ENCODE results near the gene OXA1L.
A peak's percentile ranks its signal among the peaks of the same experiment; 100 is the strongest.

The OXA1L gene

DNA sequence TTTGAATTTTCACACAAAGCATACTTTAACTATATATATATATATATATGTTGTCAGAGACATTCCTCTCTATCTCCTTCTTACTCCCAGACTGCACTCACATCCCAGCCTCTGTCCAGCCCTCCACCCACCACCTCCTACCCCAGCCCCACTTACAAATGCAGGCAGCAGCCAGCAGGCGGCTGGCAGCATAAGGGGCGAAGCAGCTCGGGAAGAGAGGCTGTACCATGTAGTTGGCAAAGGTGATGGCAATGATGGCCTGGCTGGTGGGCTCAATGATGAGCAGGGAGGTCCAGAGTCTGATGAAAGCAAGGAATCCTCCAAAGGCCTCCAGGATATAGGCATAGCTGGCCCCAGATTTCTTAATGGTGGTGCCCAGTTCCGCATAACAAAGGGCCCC, 46.3 kb downstream of the OXA1L start:
- Histone ChIP-seq H3K4me1 (ENCODE audit: control insufficient read depth, insufficient read depth, low read length, poor library complexity, severe bottlenecking) (peaks cover 24% of the 10 kb centered on the region), H3K27ac (ENCODE audit: low read depth, low read length, severe bottlenecking) (no peak overlapping the region), H3K9me3 (ENCODE audit: control insufficient read depth, low read length) (no peaks in the 10 kb centered on the region), H3K36me3 (ENCODE audit: control insufficient read depth, insufficient read depth, low read length) (peaks cover 3% of the 10 kb centered on the region), H3K4me3 (ENCODE audit: extremely low read depth, insufficient read depth, low read length, poor library complexity, severe bottlenecking) (no peak overlapping the region)
- 85 to 92% methylated on average over 1 to 4 of the region's 4 CpGs for WGBS, 2 experiments (ENCODE audit: insufficient coverage in 2 of 2)

DNA sequence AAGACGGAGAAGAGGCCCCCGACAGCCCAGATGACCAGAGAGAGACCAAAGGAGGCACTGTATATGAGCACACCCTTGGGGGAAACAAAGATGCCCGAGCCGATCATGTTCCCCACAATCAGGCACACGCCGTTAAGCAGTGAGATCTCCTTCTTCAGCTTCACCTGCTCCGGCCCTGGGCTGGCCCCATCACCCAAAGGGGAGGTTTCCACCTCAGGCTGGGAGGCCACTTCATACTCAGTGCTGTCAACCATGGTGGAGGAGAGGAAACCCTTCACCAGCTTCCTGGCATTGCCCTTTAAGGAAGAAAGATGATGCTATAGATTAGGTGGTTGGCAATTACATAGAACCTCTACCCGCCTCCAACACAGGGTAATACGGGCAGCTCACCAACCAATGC, 46.7 kb downstream of the OXA1L start:
- Histone ChIP-seq H3K36me3 (ENCODE audit: control insufficient read depth, insufficient read depth, low read length) (peaks cover 3% of the 10 kb centered on the region), H3K9me3 (ENCODE audit: control insufficient read depth, low read length) (no peaks in the 10 kb centered on the region), H3K27ac (ENCODE audit: low read depth, low read length, severe bottlenecking) (no peak overlapping the region), H3K4me1 (ENCODE audit: control insufficient read depth, insufficient read depth, low read length, poor library complexity, severe bottlenecking) (peaks cover 26% of the 10 kb centered on the region), H3K4me3 (ENCODE audit: extremely low read depth, insufficient read depth, low read length, poor library complexity, severe bottlenecking) (no peak overlapping the region)
- 59 to 70% methylated on average over 6 to 7 of the region's 9 CpGs for WGBS, 2 experiments (ENCODE audit: insufficient coverage in 2 of 2)

DNA sequence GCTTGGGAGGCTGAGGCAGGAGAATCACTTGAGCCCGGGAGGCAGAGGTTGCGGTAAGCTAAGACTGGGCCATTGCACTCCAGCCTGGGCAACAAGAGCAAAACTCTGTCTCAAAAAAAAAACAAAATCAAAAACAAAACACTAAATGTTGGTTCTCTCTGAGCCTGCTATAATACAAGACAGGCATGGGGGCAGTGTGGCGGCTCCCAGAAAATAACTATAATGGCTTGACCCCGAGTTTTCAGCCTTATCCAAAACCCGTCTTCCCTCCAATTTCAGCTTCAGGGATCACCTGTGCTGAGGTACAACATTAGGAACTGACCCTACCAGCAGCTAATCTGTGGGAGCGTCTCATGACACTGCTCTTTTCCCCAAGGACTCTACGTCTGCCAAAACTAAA, 47.9 kb downstream of the OXA1L start:
- Histone ChIP-seq H3K27ac (ENCODE audit: low read depth, low read length, severe bottlenecking) (no peak overlapping the region), H3K4me1 (ENCODE audit: control insufficient read depth, insufficient read depth, low read length, poor library complexity, severe bottlenecking) (peaks cover 32% of the 10 kb centered on the region), H3K4me3 (ENCODE audit: extremely low read depth, insufficient read depth, low read length, poor library complexity, severe bottlenecking) (no peak overlapping the region), H3K9me3 (ENCODE audit: control insufficient read depth, low read length) (no peaks in the 10 kb centered on the region), H3K36me3 (ENCODE audit: control insufficient read depth, insufficient read depth, low read length) (peaks cover 3% of the 10 kb centered on the region)
- WGBS, 2 experiments (ENCODE audit: insufficient coverage in 2 of 2) = 92 to 98% methylated on average over 4 to 7 of the region's 7 CpGs

DNA sequence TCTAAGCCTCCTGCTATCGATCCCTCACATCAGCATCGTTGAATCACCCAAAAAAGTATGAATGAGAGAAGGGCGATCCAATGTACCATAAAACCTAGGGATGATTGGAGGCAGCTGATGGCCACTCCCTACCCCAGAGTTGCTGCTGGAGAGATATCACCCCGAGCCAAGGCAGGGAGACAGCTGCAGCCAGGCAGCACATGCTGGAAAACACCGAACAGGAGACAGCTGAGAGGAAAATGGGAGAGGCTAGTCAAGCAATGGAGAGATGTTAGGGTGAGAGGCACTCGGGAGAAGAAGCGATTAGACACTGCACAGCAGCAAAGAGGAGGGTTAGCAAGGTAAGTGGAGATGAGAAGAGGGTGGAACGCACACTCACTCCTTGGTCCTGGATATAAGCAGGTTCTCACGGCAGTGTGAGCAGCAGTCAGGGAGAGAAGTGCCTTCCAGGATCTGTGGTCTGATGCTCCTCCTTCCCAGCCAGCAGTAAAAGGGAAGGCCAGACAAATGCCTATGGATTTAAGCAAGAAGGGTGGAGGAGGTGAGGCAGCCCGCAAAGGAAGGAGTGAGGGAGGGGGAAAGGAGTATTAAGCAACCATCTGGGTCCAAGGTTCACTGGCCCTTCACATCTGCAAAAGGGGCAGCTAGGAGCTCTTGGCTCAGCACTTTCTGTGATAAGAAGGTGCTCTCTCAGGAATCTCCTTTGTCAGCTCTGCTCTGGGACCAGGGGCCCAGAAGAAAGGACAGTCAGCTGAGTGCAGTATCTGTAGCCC, 48.6 kb downstream of the OXA1L start, which contains the start of gene SLC7A7:
TSS of gene SLC7A7 (minus strand) at position 495 of the 773 bp plus-strand sequence. CDS start 2,037 bp downstream, outside the sequence.
- Histone ChIP-seq H3K4me3 (ENCODE audit: extremely low read depth, insufficient read depth, low read length, poor library complexity, severe bottlenecking) (no peak within 1 kb of the TSS), H3K36me3 (ENCODE audit: control insufficient read depth, insufficient read depth, low read length) (no peaks in the 10 kb centered on the region), H3K4me1 (ENCODE audit: control insufficient read depth, insufficient read depth, low read length, poor library complexity, severe bottlenecking) (peaks cover 39% of the 10 kb centered on the region), H3K27ac (ENCODE audit: low read depth, low read length, severe bottlenecking) (peak within 1 kb of the TSS; percentile 68), H3K9me3 (ENCODE audit: control insufficient read depth, low read length) (no peaks in the 10 kb centered on the region)
- 60 to 76% methylated on average over 7 to 8 of the region's 10 CpGs for WGBS, 2 experiments (ENCODE audit: insufficient coverage in 2 of 2)

DNA sequence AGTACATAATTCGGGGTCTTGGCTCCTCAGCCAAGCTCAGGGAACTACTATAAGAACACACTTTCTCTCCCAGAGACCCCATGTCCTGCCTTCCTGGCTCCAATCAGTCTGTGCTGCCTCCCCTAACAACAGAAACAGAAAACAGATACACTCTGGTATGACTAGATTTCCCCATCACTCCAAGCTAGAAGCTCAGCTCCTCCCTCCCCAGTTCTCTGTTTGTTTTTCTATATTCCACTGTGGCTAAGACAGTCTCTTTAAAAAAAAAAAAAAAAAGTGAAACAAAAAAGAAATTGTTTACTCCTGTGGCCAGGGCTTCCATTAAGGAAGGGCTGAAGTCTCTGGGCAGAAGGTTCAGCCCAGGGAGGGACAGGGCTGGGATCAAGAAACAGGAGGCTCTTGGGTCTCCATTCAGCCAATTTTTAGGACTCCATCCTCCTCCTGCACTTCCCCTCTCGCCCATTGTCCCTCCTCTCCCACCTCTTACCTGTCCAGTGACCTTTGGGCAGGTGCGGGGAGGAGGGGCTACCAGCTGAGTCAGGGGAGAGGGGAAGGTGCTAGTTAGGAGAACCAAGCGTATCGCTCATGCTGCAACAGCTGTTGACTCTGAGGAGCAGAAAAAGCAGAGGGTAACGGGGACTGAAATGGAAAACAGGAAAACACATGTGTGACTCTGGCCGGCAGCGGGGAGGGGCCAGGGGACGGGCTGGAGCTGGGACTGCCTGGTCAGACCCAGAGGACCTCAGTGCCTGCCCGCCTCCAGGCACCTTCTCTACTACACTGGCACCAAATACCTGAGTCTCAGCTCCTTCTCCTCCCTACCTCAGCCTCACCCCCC, 52.9 kb downstream of the OXA1L start:
- Histone ChIP-seq H3K4me3 (ENCODE audit: extremely low read depth, insufficient read depth, low read length, poor library complexity, severe bottlenecking) (peak overlapping the region; percentile 25), H3K27ac (ENCODE audit: low read depth, low read length, severe bottlenecking) (peak overlapping the region; percentile 95), H3K36me3 (ENCODE audit: control insufficient read depth, insufficient read depth, low read length) (no peaks in the 10 kb centered on the region), H3K9me3 (ENCODE audit: control insufficient read depth, low read length) (no peaks in the 10 kb centered on the region), H3K4me1 (ENCODE audit: control insufficient read depth, insufficient read depth, low read length, poor library complexity, severe bottlenecking) (peaks cover 64% of the 10 kb centered on the region)
- WGBS, 2 experiments (ENCODE audit: insufficient coverage in 2 of 2) = 37 to 49% methylated on average over 7 to 8 of the region's 10 CpGs

DNA sequence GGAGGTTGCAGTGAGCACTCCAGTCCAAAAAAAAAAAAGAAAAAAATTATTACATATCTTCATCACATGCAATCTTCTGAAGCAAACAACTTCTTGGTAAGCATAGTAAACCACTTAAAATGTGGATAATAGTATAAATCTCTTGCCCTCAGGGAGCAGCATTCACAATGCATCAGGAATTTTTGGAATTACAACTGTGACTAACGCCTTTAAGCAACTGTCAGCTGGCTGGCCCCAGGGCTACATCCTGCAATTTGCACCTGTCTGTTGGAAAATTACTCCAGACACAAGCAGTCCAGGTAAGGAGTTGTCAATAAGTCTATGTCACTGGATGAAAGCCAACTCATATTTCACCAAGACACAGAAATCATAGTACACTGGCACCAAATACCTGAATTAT, 54.2 kb downstream of the OXA1L start:
- peaks cover 58% of the 10 kb centered on the region for H3K4me1 ChIP-seq (ENCODE audit: control insufficient read depth, insufficient read depth, low read length, poor library complexity, severe bottlenecking)
- H3K27ac ChIP-seq (ENCODE audit: low read depth, low read length, severe bottlenecking) = peak overlapping the region; percentile 1
- H3K36me3 ChIP-seq (ENCODE audit: control insufficient read depth, insufficient read depth, low read length) = no peaks in the 10 kb centered on the region
- 80 to 91% methylated on average over 1 of the region's 1 CpG for WGBS, 2 experiments (ENCODE audit: insufficient coverage in 2 of 2)
- no peak overlapping the region for H3K4me3 ChIP-seq (ENCODE audit: extremely low read depth, insufficient read depth, low read length, poor library complexity, severe bottlenecking)
- H3K9me3 ChIP-seq (ENCODE audit: control insufficient read depth, low read length) = no peaks in the 10 kb centered on the region

DNA sequence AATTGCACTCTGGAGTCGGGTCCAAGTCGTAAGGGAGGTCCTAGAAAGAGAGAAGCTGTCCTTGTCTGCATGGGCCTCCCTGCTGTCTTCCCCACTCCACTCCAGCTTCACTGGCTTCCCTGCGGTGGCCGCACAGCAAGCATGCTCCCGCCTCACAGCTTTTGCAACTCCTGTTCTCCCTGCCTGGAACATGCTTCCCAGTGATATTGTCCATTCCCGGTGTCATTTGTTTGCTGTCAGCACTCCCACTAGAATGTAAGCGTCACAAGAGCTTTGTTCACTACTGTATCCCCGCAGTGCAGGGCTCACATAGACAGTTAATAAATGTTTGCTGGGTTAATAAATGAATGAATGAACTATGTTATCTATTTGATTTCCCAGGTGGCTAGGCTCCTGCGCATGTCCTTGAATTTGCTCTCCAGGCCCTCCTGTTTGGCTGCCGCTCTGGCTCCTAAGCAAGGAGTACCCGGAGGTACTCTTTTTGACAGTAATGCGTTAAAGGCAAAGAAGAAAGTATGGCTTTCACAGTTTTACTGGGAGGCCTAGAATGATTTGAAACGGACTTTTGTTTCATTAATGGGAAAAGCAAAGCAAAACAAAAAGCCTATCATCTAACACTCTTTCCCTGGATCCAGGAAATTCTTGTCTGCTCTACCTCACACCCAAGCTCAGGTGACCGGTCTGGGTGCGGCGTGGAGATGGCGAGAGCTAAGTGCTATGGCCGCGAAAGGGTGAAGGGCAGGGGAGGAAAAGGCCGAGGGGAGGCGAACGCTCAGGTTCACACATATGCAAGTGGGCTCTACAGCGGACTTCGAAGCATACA, 54.9 kb downstream of the OXA1L start:
- no peak overlapping the region for H3K4me3 ChIP-seq (ENCODE audit: extremely low read depth, insufficient read depth, low read length, poor library complexity, severe bottlenecking)

DNA sequence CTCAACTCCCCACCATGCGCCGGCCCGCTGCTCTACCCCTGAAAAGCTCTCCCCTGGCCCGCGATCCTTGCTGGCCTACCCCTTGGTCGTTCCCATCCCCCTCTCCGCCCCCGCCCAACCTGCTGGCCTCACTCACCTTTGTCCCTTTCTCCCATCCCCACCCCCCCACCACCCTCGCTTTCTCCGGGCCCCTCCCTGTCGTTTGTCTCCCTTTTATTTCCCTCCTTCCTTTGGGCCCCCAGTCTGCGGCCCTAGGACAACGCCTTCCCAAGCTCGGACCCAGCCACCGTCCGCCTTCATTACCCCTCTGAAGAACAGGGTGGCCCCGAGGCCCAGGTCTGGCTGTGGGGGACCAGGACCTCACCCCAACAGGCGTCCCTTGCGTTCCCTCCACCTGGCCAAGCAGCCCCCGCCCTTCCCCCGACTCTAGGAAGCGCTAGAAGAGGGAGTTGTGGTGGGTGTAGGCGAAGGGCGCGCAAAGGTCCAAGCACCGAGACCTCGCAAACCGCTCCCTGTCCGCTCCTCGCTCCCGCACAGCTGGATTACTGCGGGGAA, 55.6 kb downstream of the OXA1L start:
- WGBS, 2 experiments (ENCODE audit: insufficient coverage in 2 of 2) = 12 to 18% methylated on average over 18 to 20 of the region's 32 CpGs
- Histone ChIP-seq H3K27ac (ENCODE audit: low read depth, low read length, severe bottlenecking) (peak overlapping the region; percentile 83), H3K4me1 (ENCODE audit: control insufficient read depth, insufficient read depth, low read length, poor library complexity, severe bottlenecking) (peaks cover 53% of the 10 kb centered on the region), H3K36me3 (ENCODE audit: control insufficient read depth, insufficient read depth, low read length) (no peaks in the 10 kb centered on the region), H3K4me3 (ENCODE audit: extremely low read depth, insufficient read depth, low read length, poor library complexity, severe bottlenecking) (peak overlapping the region; percentile 24), H3K9me3 (ENCODE audit: control insufficient read depth, low read length) (no peaks in the 10 kb centered on the region)

More for the DNA sequence above, 54.9 kb downstream of the OXA1L start:
- no peaks in the 10 kb centered on the region for H3K36me3 ChIP-seq (ENCODE audit: control insufficient read depth, insufficient read depth, low read length)
- H3K4me1 ChIP-seq (ENCODE audit: control insufficient read depth, insufficient read depth, low read length, poor library complexity, severe bottlenecking) = peaks cover 53% of the 10 kb centered on the region
- peak overlapping the region; percentile 57 for H3K27ac ChIP-seq (ENCODE audit: low read depth, low read length, severe bottlenecking)
- H3K9me3 ChIP-seq (ENCODE audit: control insufficient read depth, low read length) = no peaks in the 10 kb centered on the region
- WGBS, 2 experiments (ENCODE audit: insufficient coverage in 2 of 2) = 26 to 38% methylated on average over 12 to 19 of the region's 24 CpGs
